ENCODE data around the gene RELCH.
"Not testable (repeated sequence)": the region's sequence is repeated elsewhere in the genome, so short reads cannot be mapped to it uniquely, and the experiment has no call there.

Gene RELCH

GRCh38 chr18:62186774-62187542 lies at the start of gene RELCH, which contains the start of gene PIGN:
TSS of gene RELCH (plus strand) at chr18:62187255. CDS start at chr18:62187506, 251 bp downstream.
TSS of gene PIGN (minus strand) at chr18:62187056. CDS start at chr18:62161353, 25,703 bp downstream.
- peak; percentile 94 for DNase-seq (ENCODE audit: low read depth, low spot score)

- DNase-seq (ENCODE audit: low read depth, low spot score): no peak
These were observed 48.4 kb upstream of the RELCH start for GRCh38 chr18:62138461-62139235.

- DNase-seq (ENCODE audit: low read depth, low spot score): no peak
These were observed 46.8 kb upstream of the RELCH start for GRCh38 chr18:62140259-62140658.

DNA sequence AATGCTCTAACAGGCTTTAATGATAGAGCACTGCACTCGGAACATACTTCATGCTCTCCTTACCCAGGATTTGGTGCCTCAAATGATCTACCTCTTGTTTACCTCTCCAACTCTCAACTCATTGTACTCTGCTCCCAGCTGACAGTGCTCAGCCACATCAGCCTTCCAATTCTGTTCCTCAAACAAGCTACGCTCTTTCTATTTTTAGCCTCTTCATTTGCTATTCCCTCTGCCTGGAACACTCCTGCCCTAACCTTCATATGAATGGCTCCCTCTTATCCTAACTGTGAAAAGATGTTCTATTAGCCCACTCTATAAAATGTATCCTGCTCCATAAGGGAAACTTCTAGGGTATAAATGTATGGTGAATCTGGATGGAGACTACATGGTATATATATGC lies 42.7 kb upstream of the RELCH start:
- no peak for DNase-seq (ENCODE audit: low read depth, low spot score)

DNA sequence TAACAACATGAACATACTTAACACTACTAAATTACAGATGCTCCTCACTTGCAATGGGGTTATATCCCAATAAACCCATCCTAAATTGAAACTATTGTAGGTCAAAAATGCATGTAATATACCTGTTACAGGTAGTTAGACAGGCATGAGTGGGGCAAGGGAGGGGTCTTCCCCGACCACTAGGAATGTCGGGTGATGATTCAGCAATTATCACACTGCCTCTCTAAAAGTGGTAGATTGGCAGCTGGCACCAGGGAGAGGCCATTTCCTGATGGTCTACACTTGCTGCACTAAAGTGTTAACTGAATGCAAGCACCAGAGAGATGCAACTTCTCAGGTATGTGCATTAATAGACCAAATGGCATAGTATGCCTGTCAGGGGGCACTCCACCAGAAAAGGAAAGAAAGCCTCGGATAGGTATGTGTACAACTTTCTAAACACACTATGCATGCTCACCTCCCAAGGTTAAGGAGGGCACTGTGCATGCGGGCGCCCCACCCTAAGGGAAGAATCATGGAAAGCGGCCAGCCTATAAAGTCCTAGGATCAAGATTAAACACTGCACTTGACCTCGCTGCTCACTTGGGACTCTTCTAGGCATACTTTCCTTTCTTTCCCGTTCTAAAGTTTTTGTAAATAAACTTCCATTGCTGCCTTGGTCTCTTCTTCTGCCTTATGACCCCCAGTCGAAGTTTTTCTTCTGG lies 35.8 kb upstream of the RELCH start:
- DNase-seq (ENCODE audit: low read depth, low spot score): no peak

DNA sequence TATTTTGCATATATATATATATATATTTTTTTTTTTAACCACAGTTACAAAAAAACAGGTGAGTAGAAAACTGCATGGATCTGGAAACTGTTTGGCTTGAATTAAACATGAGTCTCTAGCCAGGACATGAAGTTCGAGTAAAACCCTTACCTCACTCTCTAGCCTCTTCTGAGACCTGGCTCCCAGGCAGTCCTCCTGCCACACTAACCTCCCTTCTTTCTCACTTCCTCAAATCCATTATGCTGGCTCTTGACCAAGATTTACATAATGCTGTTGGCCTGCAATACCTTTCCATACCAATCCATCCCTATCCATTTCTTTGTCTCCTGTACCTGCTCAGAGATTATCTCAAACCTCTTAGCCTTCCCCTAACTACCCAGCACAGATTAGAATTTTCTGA lies 34.2 kb upstream of the RELCH start:
- DNase-seq (ENCODE audit: low read depth, low spot score): no peak

GRCh38 chr18:62157843-62158242 lies 29.2 kb upstream of the RELCH start:
- no peak for DNase-seq (ENCODE audit: low read depth, low spot score)

GRCh38 chr18:62164310-62164709 lies 22.7 kb upstream of the RELCH start:
- DNase-seq (ENCODE audit: low read depth, low spot score): no peak

DNA sequence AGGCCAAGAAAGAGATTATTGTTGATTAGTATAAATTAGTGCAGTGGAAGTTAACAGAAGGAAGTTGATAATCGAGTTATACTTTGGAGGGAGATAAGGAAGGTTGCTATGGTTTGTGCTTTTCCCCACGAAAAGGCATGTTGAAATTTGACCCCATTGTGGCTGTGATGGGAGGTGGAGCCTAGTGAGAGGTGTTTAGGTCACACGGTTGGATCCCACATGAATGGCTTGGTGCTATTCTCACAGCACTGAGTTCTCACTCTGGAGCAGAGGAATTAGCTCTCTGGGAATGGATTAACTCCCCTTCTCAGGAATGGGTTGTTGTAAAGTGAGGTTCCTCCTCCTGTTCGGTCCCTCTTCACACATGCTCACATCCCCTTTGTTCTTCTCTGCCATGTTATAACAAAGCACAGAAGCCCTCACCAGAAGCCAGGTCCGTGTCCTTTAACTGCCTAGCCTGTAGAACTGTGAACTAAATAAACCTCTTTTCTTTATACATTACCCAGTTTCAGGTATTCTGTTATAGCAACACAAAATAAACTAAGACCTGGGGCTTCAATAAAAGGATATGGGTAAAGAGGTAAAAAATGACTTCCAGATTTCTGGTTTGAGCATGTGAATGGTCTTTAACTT lies 22.1 kb upstream of the RELCH start:
- no peak for DNase-seq (ENCODE audit: low read depth, low spot score)

GRCh38 chr18:62165583-62165982 lies 21.5 kb upstream of the RELCH start:
- DNase-seq (ENCODE audit: low read depth, low spot score): no peak

DNA sequence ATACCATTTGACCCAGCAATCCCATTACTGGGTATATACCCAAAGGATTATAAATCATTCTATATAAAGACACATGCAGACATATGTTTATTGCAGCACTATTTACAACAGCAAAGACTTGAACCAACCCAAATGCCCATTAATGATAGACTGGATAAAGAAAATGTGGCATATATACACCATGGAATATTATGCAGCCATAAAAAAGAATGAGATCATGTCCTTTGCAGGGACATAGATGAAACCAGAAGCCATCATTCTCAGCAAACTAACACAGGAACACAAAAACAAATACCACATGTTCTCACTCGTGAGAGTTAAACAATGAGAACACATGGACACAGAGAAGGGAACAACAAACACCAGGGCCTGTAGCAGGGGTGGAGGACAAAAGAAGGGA lies 20.5 kb upstream of the RELCH start:
- DNase-seq (ENCODE audit: low read depth, low spot score): not testable (repeated sequence)

- no peak for DNase-seq (ENCODE audit: low read depth, low spot score)
These were observed 16.2 kb upstream of the RELCH start for GRCh38 chr18:62170857-62171256.

DNA sequence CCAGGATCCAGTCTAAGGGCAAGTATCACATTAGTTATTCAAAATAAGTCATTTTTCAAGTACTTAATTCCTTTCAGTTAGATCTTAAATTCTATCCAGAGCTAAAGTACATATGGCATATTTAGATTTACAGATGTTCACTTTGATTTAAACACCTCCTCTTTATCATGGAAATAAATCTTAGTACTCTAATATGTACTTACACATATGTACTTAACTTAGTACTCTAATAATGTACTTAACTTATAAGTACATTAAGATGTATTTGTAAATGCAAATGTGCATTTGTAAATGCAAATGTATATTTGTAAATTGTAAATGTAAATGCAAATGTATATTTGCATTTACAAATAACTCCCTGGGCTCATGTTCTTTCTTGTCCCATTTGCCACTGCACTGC lies 14.8 kb upstream of the RELCH start:
- no peak for DNase-seq (ENCODE audit: low read depth, low spot score)

- no peak for DNase-seq (ENCODE audit: low read depth, low spot score)
These were observed 11.5 kb upstream of the RELCH start for GRCh38 chr18:62175521-62175920.

DNA sequence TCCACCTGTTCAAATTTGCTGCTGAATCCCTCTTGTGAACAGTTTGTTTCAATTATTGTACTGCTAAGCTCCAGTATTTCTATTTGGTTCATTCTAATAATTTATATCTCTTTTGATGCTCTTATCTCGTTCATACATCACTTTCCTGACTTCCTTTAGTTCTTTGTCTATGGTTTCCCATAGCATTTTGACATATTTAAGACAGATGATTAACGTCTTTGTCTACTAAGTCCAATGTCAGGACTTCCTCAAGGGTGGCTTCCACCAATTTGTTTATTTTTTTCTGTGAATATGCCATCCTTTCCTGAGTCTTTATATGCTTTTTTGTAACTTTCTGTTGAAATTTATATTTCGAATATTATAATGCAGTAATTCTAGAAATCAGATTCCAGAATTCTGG lies 9.8 kb upstream of the RELCH start:
- no peak for DNase-seq (ENCODE audit: low read depth, low spot score)

DNA sequence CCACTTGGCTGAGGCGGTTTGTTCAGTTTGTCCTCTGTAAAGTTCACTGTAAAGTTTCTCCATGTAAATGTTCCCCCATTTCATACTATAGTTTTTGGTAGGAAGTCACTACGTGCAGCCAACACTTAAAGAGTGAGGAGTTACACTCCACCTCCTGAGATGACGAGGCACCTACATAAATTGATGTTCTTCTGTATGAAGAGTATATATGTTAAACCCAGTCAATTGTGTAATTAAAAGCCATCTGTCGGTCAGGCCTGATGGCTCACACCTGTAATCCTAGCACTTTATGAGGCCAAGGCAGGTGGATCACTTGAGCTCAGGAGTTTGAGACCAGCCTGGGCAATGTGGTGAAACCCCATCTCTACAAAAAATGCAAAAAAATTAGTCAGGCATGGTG lies 7.8 kb upstream of the RELCH start:
- DNase-seq (ENCODE audit: low read depth, low spot score): no peak

GRCh38 chr18:62182220-62182619 lies 4.8 kb upstream of the RELCH start:
- no peak for DNase-seq (ENCODE audit: low read depth, low spot score)

GRCh38 chr18:62183578-62184195 lies 3.4 kb upstream of the RELCH start:
- peak; percentile 10 for DNase-seq (ENCODE audit: low read depth, low spot score)

DNA sequence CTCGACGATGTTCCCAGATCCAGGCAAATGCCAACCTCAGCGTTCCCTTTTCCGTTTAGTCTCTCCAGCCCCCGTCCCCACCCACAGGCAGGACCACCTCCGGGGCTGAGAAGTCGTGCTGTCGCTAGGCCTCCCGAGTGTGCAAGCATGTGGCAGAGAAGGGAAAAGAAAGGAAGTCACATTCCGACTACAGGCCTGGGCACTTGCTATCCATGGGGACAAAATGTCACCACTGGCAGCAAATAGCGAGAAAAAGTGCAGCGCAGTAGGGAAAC lies 619 bp upstream of the RELCH start:
- no peak for DNase-seq (ENCODE audit: low read depth, low spot score)

DNA sequence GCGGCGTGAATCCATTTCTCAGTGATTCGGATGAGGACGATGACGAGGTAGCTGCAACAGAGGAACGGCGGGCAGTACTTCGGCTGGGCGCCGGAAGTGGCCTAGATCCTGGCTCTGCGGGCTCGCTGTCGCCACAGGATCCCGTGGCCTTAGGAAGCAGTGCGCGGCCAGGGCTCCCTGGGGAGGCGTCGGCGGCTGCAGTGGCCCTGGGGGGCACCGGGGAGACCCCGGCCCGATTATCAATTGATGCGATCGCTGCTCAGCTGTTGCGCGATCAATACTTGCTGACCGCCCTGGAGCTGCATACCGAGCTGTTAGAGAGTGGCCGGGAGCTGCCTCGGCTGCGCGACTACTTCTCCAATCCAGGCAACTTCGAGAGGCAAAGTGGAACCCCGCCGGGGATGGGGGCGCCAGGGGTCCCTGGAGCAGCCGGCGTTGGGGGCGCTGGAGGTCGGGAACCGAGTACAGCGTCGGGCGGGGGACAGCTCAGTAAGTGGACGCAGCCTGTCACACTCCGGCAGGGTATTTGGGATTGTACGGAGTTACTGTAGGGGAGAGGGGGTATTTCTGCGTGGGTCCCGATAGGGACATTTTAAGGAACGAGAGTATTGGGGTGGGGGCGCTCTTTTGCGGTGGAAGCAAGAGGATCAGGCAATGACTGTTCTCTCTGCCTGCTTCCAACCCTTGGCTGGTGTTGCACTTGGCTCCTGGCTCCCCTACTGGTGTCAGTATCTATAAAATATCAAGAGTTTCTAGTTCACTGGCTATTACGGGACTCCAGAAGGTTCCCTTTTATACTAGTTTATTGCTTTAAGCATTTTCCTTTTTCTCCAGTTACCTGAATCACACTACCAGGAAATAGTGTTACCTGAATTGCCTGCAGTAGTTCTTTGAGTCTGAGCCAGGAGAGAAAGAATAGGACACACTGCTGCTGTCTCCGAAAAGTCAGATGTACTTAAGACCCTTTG lies 772 bp downstream of the RELCH start:
- no peak for DNase-seq (ENCODE audit: low read depth, low spot score)

DNA sequence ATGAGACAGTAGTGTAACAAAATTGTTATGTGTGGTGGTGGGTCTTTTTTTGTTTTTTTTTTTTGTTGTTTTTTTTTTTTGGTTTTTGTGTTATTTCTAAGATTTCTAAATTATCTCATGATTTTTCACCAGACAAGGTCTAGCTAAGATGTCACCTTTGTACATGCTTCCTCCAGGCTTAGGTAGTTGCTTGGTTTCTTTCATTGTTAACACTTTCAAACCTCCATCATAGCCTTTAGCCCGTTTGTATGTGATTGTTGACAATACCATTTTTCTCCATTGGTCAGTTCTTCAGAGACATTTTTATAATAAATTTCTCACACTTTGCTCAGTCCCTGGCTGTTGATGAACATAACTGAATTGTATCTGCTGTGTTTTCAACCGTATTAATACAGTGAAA lies 2.2 kb downstream of the RELCH start:
- DNase-seq (ENCODE audit: low read depth, low spot score): no peak

Measured in activated CD4-positive, CD25-positive, alpha-beta regulatory T cell treated with anti-CD3 and anti-CD28 coated beads, Interleukin-2, amount 50 U/mL, for 16 hours (primary cell).